Globus pallidus (tissue), 1 donor: ENCODE data around the gene GAK.
"Not testable (repeated sequence)": the region's sequence is repeated elsewhere in the genome, so short reads cannot be mapped to it uniquely, and the experiment has no call there.

Experiments
- DNase-seq: peaks from one replicate; pipeline ENCODE4 v3.0.0-alpha.2; 2015; ENCODE audit warnings: low spot score

The GAK gene

DNA sequence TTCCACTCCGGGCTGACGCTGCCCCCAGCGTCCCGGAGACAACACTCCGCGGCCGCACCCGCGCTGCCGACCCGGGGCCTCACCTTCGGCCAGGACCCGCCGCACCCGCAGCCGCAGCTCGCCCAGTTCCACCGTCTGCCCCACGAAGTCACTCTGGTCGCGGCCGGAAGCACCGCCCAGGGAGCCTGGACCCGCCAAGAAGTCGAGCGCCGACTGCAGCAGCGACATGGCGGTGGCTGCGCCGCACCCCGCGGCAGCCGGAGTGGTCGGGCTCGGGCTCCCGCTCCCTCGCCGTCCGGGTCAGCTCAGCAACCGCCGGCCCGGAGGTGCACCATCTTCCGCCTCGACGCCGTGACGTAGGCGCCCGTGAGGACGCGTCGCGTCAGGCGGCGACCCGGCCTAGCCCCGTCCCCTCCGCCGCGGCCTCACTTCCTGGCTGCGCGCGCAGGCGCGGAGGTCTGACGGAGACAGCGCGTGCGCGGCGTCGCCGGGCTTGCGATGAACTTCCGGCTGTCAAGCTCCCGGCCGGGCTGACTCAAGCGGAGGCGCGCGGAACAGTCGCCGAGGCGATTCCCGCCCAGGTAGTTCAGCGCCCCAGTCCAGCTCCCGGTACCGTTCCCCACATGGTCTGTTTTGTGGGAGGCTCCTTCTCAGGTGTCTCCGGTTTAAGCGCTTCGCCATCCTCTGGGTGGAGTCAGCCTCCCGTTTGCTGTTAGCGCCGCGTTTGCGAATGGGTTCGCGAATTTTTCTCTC is at the start of gene GAK, which contains the start of gene TMEM175:
Gene GAK, minus strand, starts transcription at position 357 of the 753 bp plus-strand sequence. Its CDS starts 129 bp downstream, at position 228.
Gene TMEM175, plus strand, starts transcription at position 501 of the 753 bp plus-strand sequence. CDS start 15,280 bp downstream, outside the sequence.
- peak; percentile 90 for DNase-seq

DNA sequence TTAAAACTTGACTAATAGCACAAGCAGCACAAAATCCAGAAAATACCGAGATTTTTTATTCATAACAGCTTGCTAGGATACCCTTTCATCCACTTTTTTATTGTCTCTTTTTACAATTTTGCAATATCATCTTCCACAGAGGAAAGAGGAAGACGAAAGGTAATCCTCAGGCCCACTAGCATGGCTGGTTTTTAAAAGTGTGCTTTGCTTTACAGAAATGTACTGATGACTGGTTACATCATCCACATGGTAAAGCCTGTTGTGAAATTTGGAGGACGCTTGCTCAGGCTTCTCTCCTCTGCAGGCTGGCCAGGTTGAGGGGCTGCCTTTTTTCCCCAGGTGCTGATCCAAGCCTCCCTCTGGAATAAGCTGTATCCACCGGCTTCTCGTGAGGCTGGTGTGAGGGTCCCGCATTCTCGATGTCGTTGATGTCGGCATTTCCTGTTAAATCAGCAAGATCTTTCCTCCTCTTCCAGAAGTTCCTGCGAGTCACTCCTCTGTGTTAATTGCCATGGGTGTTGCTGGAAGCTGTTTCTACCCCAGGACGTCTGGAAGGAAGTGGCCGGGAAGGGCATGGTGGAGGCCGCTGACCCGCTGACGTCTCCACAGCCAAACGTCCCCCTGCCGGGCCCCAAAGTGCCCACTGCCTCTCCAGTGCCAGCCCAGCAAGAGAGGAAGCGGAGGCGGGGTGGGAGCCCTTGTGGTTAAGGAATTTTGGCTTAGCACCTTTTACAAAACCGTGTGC is 47.0 kb upstream of the GAK start:
- no peak for DNase-seq

DNA sequence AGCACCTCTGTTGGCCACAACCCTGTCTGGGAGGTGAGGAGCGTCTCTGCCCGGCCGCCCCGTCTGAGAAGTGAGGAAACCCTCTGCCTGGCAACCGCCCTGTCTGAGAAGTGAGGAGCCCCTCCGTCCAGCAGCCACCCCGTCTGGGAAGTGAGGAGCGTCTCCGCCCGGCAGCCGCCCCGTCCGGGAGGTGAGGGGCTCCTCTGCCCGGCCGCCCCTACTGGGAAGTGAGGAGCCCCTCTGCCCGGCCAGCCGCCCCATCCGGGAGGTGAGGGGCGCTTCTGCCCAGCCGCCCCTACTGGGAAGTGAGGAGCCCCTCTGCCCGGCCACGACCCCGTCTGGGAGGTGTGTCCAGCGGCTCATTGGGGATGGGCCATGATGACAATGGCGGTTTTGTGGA is 43.9 kb upstream of the GAK start:
- DNase-seq = not testable (repeated sequence)

GRCh38 chr4:974668-975067 is 42.6 kb upstream of the GAK start:
- DNase-seq = no peak

GRCh38 chr4:973431-974397 is 41.6 kb upstream of the GAK start, which contains the start of gene DGKQ:
TSS of gene DGKQ (minus strand) at chr4:973569. CDS start at chr4:973482, 87 bp downstream.
- DNase-seq = peak; percentile 87

DNA sequence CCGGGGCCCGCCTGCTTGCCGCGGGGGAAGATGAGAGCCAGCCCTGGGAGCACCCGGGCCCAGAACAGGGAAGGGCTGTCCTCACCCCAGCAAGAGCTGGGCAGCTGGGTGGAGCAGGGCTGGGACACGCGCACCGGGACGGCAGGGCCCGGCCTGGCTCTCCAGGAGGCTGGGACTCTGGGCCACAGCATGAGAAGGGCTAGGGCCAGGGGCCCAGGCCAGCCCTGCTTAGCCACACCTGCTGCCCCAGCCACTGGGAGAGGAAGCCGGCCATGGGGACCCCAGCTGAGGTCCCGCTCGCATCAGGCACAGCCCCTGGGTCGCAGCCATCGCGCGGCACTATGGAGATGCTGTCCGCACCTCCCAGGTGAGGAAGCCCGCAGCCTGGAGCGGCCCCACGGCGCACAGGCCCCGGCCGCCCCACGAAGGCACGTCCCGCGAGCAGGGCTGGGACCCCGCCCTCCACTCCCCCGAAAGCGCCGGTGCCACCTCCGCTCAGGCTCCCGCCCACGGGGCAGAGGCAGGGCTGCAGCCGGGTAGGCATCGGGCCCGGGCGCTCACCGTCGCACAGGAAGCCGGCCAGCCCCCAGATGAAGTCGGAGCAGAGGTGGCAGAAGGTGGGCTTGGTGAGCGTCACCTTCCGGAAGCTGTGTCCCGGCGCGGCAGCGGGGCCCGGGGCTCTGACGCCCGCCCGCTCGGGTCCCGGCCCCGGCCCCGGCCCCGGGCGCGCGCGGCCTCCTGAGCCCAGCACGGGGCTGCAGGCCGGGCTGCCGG is 40.7 kb upstream of the GAK start:
- DNase-seq = no peak

DNA sequence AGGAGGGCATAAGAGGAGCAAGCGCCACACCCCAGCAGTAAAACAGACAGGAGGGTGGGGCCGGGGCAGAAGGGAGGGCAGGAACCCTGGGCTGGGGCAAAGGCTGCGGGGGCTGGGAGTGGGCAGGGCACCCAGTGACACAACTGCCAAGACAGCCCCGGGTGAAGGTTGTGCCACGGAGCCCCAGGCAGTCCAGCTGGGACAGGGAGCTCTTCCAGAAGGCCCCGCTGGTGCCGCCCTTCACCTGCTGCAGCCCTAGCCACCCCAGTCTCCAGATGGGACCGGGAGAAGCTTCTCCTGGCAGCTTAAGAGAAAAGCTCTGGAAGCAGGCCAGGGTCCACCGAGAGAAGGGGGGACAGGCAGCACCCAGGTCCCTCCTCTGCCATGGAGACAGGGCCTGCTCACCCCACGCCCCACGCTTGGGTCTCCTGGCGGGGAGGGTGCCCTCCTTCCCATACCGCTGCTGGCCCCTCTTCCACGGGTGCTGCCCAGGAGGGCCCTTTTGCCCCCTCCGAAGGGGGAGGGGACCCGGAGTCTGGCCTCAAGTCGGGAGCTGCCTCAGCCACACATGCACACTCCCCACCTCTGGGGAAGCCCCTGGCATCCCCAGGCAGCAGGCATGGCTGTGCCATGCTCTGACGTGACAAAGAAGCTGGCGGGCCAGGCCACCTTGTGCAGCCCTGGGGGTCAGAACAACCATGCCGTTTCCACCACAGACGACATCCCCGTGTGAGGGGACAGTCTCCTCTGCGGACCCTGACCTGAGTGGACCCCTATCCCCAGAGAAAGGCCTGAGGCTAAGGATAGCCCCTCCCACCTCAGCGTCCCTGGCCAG is 39.8 kb upstream of the GAK start:
- DNase-seq = no peak

GRCh38 chr4:970854-971520 is 38.9 kb upstream of the GAK start:
- no peak for DNase-seq

DNA sequence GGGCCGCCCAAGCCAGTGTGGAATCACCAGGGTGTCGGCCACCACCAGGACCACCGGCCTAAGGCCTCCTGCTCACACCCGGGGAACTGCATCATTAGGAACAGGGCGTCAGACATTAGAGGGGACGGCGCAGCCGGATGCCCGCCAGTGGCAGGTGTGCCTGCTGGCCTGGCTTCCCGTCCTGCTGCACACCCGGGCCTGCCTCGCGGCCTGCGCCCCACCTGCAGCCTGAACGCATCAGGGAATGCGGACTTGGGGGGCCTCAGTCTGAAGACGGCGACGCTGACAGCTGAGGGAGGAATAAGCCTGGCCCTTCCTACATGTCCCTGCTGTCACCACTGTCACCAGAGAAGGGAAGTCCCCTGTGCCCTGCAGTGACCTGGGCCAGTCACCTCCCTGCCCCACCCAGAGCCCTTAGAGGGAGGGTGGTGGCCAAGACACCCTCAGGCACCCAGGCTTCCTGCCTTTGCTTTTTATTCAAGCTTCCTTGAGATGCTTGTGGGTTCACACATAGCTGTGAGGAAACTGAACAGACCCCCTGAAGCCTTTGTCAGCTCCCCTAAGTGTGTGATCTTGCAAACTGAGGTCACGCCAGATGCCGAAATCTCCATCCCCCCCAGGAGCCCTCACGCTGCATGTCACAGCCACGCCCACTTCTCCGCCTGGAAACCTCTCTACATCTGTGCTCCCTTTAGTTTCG is 38.1 kb upstream of the GAK start:
- no peak for DNase-seq

DNA sequence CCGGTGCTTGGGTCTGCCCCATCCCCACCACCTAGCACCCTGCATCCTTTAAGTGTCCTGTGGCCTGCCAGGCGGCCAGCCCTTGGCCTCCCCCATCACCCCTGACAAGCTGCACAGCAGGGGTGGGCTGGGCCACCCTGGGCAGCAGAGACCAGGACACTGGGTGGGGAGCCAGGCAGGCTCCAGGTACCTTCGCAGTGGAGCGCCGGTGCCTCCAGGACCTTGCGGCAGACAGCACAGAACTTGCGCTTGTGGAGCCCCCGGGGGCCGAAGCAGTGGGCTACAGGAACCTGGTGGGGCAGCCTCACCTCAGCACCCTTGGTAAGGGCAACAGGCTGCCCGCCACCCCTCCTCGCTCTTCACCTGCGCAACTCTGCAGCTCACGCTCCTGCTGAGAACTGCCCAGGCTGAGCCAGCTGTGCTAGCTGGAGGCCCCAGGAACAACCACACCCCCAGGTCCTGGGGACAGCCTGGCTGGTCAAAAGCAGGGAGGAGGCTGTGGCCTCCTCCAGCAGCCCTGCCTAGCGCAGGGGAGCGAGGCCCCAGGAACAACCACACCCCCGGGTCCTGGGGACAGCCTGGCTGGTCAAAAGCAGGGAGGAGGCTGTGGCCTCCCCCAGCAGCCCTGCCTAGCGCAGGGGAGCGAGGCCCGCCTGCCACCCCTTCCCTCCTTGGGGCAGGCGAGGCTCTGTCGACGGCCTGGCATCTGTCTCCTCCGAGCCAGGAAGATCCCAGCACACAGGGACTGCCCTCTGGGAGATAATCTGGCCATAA is 36.7 kb upstream of the GAK start:
- DNase-seq = no peak

GRCh38 chr4:968221-968620 is 36.1 kb upstream of the GAK start:
- DNase-seq = no peak

GRCh38 chr4:967113-968104 is 35.3 kb upstream of the GAK start:
- DNase-seq = no peak

- no peak for DNase-seq
Measured at GRCh38 chr4:966266-967112, 34.4 kb upstream of the GAK start.

GRCh38 chr4:965766-966134 is 33.6 kb upstream of the GAK start:
- no peak for DNase-seq

DNA sequence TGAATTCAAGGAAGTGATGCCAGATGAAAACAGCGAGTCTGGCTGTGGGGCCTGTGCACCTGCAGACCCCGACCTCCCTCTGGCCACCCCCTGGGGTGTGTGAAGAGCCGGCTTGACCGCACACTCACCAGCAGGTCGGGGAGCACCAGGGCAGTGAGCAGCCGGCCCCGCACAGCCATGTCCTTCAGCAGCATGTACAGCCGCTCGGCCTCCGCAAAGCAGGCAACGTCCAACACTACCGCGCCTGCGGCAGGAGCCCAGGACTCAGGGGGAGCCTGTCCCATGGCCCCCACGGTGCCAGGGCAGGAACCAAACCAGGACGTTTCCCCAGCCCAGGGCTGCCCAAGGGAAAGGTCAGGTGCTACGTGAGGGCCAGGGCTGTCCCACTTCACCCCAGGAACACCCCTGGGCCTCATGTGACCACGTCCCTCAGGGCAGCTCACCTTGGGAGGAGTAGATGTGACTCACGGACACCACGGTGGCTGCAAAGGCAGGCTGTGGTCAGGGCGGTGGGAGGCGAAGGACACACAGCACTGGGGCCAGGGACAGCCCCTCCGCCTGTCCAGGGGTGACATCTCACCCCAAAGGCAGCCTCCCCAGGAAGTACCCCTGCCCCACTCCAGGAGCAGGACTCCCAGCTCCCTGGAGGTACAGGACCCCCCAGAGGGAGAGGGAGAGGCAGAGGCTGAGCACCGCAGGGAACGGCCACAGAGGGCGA is 33.1 kb upstream of the GAK start:
- no peak for DNase-seq
